ENCODE results near the gene KRTAP10-9.
"Not testable (repeated sequence)": the region's sequence is repeated elsewhere in the genome, so short reads cannot be mapped to it uniquely, and the experiment has no call there.

KRTAP10-9 gene

GRCh38 chr21:44643741-44644310 is 16.9 kb downstream of the KRTAP10-9 start:
- no peak for DNase-seq (ENCODE audit: low spot score)

GRCh38 chr21:44644878-44645277 is 18.0 kb downstream of the KRTAP10-9 start:
- DNase-seq (ENCODE audit: low spot score), result no peak

GRCh38 chr21:44646366-44647221 is 19.7 kb downstream of the KRTAP10-9 start, which contains the start of gene KRTAP10-11:
TSS of gene KRTAP10-11 (plus strand) at chr21:44646414. CDS start at chr21:44646459, 45 bp downstream.
- DNase-seq (ENCODE audit: low spot score), result not testable (repeated sequence)

DNA sequence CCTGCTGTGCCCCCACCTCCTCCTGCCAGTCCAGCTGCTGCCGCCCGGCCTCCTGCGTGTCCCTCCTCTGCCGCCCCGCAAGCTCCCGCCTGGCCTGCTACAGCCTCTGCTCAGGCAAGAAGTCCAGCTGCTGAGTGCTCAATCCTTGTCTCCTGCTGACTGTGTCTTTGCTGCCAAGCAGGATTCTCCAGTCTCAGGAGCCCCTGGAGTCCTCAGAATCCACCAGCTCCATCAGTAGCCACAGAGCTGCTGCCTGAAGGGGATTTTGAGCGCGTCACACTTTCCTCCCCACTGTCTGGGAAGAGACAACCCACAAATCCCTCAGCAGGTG is 20.3 kb downstream of the KRTAP10-9 start:
- DNase-seq (ENCODE audit: low spot score), result no peak

- DNase-seq (ENCODE audit: low spot score), result no peak
Observed at GRCh38 chr21:44648557-44649311, 21.8 kb downstream of the KRTAP10-9 start.

DNA sequence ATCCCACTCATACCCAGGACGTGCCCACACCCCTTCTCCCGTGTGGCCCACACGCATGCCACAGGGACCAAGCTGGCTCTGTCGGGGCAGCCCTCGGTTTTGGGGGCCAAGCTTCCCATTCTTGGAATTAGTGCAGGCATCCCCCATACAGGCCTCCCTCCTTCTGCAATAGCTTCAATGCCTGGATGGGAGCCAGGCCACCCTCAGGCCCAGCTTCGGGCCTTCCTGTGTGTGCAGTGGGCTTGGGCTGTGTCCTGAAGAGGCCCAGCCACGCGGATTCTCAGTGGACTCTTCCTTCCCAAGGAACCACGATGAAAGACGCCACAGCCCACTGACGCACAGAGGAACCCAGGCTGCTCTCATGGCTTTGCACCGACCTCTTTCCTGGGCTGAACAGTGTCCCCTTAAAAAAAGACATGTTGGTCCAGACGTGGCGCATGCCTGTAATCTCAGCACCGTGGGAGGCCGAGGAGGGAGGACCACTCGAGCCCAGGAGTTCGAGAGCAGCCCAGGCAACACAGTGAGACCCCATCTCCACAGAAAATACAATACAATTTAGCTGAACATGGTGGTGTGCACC is 22.7 kb downstream of the KRTAP10-9 start:
- DNase-seq (ENCODE audit: low spot score), result no peak

- no peak for DNase-seq (ENCODE audit: low spot score)
Observed at GRCh38 chr21:44650265-44650972, 23.5 kb downstream of the KRTAP10-9 start.

GRCh38 chr21:44650973-44651675 is 24.2 kb downstream of the KRTAP10-9 start:
- DNase-seq (ENCODE audit: low spot score), result no peak

DNA sequence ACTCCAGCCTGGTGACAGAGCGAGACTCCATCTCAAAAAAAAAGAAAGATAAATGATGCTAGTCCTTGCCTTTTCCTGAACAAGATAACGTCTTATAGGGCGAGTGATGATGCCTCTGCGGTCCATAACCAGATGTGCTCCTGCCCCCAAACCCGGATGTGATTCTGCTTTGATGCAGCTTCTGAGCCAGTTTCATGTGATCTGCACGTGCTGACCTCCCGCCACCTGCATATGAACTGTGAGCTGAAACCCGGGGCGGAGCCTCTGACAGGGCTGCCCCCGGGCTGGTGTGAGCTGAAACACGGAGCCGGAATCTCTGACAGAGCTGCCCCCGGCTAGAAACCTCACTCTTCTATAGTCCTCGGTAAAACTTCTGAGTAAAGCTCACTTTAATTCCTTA is 26.2 kb downstream of the KRTAP10-9 start:
- no peak for DNase-seq (ENCODE audit: low spot score)

DNA sequence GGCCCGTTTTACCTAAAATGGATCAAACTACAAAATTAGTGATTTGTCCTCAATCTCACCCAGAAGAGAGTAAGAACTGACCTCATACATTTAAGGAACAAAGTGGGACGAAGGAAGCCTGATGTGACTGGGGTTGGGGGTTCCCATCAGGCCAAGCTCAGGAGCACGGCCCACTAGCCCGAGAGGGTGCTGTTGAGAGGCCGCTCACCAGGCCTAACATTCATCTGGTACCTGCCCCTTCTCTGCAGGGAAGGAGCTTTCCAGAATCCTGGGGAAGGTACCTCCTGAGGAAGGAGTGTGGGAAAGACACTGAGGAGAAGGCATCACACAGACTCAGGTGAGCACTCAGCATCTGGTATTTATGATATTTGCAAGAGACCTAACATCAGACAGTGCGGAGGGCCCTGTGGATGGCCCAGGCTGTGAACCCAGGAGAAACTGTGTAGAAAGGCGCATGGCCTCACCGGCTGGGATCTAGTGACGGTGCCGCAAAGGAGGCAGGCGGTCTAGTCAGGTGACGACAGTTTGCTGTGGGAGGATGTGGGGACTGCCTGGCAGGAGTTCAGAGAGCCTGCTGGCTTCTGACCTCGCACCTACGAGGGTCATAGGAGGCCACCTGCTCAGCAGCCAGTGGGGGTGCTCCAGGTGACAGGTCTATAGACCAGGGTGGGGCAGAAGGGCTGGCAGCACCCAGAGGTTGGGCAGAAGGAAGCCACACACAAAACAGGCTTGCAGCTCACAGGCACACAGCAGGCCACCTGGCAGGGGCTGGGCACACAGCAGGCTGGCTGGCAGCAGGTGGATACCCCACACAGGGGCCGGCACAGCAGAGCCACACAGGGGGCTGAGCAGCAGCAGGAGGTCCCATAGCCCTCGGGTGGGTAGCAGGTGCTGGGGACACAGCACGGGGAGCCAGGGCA is 27.0 kb downstream of the KRTAP10-9 start:
- DNase-seq (ENCODE audit: low spot score), result no peak

- DNase-seq (ENCODE audit: low spot score), result no peak
Observed at GRCh38 chr21:44654576-44655175, 27.8 kb downstream of the KRTAP10-9 start, which contains the start of gene KRTAP12-4. TSS of gene KRTAP12-4 (minus strand) at chr21:44654659. CDS start at chr21:44654614, 45 bp downstream.

- DNase-seq (ENCODE audit: low spot score), result no peak
Observed at GRCh38 chr21:44656868-44657267, 30.0 kb downstream of the KRTAP10-9 start.

DNA sequence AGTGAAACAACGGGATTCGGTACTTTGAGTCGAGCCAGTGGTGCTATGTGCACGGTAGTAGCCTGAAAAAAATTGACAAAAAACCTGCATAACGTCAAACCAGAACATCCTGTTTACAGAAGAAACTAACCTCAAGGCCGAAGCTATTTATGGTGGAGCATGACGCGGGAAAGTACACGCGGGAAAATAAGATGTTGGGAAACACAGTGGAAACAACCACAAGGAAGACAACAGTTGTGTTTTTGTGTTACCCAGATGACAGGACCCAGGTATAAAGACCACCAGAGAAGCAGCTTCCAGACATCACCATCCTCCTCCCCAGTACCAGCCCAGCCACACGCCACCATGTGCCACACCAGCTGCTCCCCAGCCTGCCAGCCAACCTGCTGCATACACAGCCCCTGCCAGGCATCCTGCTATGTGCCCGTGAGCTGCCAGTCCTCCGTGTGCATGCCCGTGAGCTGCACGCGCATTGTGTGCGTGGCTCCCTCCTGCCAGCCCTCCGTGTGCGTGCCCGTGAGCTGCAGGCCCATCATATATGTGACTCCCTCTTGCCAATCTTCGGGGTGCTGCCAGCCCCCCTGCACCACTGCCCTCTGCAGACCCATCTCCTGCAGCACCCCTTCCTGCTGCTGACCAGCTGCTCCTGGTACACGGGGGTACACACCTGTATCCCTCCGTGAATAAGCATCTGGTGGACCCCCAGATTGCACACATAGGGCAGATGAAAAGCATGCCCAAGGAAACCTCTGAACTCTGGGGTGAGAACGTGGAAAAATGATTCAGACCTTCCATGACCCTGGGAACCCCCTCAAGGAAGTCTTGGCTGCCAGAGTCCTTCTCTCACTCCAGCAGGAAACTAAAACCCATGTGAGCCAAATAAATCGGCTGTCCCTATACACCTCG is 31.0 kb downstream of the KRTAP10-9 start, which contains the start of gene KRTAP12-3:
Gene KRTAP12-3 (plus strand): TSS at position 298 of the 906 bp plus-strand sequence. CDS start 48 bp downstream, at position 346.
- no peak for DNase-seq (ENCODE audit: low spot score)

DNA sequence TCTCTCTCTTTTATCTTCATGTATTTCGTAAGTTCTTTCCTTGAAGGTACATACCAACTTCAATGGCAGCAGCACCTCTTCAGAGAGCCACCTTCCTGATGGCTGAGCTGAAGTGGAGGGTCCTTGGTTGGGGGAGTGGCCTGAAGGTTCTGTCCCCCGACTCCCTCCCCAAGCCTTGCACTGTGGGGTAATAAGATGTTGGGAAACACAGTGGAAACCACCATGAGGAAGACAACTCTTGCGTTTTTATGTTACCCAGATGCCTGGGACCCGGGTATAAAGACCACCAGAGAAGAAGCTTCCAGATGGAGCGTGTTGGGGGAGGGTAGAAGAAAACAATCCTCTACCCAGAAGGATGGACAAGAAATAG is 31.6 kb downstream of the KRTAP10-9 start:
- DNase-seq (ENCODE audit: low spot score), result no peak

DNA sequence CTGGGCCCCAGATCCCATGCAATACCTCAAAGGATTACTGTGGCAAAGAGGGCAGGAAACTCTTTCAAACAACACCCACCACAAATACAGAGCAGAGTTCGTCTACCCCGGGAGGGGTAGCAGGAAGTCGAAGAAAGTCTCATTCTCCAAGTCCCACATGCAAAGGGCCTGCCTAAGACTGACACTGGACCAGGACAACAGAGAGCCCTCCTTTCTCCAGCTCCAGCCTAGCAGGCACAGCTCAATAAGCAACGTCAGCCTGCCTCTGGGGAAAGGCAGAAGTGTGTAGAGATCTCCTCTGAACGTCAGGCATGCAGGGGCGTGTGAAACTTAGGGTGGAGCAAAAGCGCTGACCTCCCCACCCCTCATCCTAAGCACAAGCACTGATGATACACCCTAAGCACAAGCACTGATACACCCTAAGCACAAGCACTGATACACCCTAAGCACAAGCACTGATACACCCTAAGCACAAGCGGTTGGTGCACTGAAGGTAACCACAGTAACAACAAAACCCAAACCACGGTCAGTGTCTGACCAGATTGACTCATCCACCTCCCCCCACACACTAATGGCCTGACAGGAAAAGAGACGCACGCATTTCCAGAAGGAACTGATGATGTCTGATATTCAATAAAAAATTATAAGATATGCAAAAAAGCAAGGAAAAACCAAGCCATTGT is 32.2 kb downstream of the KRTAP10-9 start:
- no peak for DNase-seq (ENCODE audit: low spot score)

DNA sequence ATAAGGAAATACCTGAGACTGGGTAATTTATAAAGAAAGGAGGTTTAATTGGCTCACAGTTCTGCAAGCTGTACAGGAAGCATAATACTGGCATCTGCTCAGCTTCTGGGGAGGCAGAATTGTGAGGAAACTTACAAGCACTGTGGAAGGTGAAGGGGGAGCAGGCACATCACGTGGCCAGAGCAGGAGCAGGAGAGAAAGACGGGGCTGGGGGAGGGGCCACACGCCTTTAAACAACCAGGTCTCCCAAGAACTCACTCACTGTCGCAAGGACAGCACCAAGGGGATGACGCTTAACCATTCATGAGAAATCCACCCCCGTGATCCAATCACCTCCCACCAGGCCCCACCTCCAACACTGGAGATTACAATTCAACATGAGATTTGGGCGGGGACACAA is 34.7 kb downstream of the KRTAP10-9 start:
- DNase-seq (ENCODE audit: low spot score), result not testable (repeated sequence)

GRCh38 chr21:44664691-44665090 is 37.8 kb downstream of the KRTAP10-9 start:
- no peak for DNase-seq (ENCODE audit: low spot score)
